Type B pancreatic cell (in vitro differentiated cells): ENCODE results near the gene RADIL. TPM values are rescaled to one million over a fixed set of nuclear protein-coding genes. Genes with fewer than 3 reads are reported as not detected.

Source experiments
- DNase-seq: peaks from one replicate; pipeline ENCODE4 v3.0.0; 2021; ENCODE audit warnings: mixed read lengths; ENCODE audit not compliant: unreplicated experiment; ENCODE audit errors: extremely low spot score
- H3K27ac Mint-ChIP-seq: 2 replicates; pipeline ENCODE4 v1.8.0; 2021; ENCODE audit warnings: mild to moderate bottlenecking, mixed read lengths
- H3K27me3 Mint-ChIP-seq: 2 replicates; pipeline ENCODE4 v1.8.0; 2021; ENCODE audit warnings: mixed read lengths
- H3K36me3 Mint-ChIP-seq: 2 replicates; pipeline ENCODE4 v1.8.0; 2021; ENCODE audit warnings: mixed read lengths
- H3K4me1 Mint-ChIP-seq: one replicate; pipeline ENCODE4 v1.8.0; 2021; ENCODE audit warnings: mixed read lengths; ENCODE audit not compliant: unreplicated experiment
- H3K4me3 Mint-ChIP-seq: 2 replicates; pipeline ENCODE4 v1.8.0; 2021; ENCODE audit warnings: mild to moderate bottlenecking, mixed read lengths
- H3K9me3 Mint-ChIP-seq: 2 replicates; pipeline ENCODE4 v1.8.0; 2021; ENCODE audit warnings: mixed read lengths
- total RNA-seq: library from RNA; stranded (reverse); gene quantifications from 2 replicates; pipeline ENCODE4 v1.2.1, GENCODE V29; 2021; ENCODE audit warnings: low replicate concordance
- TF ChIP-seq, protein P1 (sequence below): fragments of 200-600 bp; sonication (generic); conservative IDR thresholded peaks from 2 replicates; pipeline ENCODE4 v1.5.0; 2021; ENCODE audit warnings: antibody characterized with exemption, mild to moderate bottlenecking

RADIL gene
- total RNA-seq, 1 donor from 2014 or later: 11.8 TPM

DNA sequence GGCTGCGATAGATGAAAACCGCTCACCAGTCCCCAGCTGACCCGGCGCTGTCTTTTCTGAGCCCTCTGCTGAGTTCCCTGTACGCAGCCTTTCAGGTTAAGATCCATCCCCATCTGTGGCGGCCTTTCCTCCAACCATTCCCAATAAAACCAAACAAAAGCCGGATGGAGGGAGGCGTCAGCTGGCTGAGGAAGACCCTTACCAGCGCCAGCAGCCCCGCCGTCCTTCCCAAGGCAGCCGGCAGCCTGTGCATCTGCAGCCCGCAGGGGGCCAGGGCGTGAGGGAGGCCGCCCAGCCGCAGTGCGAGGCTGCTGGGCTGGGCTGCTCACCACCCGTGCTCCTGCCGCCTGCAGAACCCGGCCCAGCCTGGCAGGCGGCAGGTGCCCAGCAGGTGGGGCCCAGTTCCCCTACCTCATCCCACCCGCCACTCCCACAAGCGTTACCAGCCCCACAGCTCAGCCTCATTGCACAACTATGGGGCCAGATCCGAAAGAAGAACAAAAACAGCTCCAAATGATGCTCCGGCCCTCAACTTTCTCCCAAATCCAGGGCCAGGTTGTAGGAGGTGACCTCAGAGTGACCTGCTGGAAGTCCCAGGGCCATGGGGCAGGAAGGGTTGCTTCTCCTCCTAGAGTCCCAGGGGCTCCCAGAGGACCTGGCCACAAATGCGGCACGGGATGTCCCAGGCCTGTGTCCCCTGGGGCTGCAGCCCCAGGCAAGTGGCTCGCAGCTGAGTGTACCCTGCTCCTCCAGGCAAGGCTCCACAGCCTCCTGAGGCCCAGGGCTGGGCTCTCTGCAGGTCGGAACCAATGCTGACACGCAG lies 45.5 kb downstream of the RADIL start:
- TF ChIP-seq, protein P1, sequence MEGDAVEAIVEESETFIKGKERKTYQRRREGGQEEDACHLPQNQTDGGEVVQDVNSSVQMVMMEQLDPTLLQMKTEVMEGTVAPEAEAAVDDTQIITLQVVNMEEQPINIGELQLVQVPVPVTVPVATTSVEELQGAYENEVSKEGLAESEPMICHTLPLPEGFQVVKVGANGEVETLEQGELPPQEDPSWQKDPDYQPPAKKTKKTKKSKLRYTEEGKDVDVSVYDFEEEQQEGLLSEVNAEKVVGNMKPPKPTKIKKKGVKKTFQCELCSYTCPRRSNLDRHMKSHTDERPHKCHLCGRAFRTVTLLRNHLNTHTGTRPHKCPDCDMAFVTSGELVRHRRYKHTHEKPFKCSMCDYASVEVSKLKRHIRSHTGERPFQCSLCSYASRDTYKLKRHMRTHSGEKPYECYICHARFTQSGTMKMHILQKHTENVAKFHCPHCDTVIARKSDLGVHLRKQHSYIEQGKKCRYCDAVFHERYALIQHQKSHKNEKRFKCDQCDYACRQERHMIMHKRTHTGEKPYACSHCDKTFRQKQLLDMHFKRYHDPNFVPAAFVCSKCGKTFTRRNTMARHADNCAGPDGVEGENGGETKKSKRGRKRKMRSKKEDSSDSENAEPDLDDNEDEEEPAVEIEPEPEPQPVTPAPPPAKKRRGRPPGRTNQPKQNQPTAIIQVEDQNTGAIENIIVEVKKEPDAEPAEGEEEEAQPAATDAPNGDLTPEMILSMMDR: no peak
- peaks cover 7% of the 10 kb centered on the region for H3K4me1 Mint-ChIP-seq
- peak overlapping the region; percentile 70 for H3K27ac Mint-ChIP-seq
- no peak for DNase-seq
- H3K9me3 Mint-ChIP-seq: no peaks in the 10 kb centered on the region
- peaks cover 4% of the 10 kb centered on the region for H3K27me3 Mint-ChIP-seq
- H3K4me3 Mint-ChIP-seq: no peak overlapping the region
- H3K36me3 Mint-ChIP-seq: no peaks in the 10 kb centered on the region

DNA sequence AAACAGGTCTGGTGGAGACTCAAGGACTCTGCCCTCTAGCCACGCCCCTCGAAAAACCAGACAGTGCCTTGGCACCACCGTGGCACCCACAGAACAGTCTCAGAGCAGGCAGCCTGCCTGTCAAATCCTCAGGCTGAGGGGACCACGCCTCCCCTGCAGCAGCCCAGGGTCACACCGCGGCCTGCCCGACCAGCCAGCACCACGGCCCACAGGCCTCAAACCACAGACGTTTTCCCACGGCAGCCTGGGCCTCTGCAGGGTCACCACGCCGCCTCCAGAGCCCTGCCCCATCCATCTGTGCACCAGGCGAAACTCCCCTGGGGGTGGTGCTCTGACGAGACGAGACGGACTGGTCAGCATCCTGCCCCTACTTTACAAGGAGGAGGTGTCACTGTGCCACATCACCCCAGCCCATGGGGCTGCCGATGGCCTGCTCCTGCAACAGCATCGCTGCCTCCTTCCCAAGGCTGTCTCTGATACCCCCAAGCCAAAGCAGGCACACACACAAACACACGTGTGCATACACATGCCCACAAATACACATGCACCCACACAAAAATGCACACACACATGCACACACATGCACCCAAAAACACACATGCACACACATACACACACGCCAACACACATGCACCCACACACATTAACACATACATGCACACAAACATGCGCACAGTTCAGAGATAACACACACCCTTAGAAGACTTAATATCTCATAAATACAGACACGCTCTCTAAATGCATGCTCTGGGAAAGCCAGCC lies 46.3 kb downstream of the RADIL start:
- Mint-ChIP-seq H3K27ac (peak overlapping the region; percentile 70), H3K9me3 (no peaks in the 10 kb centered on the region), H3K4me1 (peaks cover 7% of the 10 kb centered on the region), H3K27me3 (peaks cover 4% of the 10 kb centered on the region), H3K36me3 (no peaks in the 10 kb centered on the region), H3K4me3 (no peak overlapping the region)
- no peak for DNase-seq
- TF ChIP-seq, protein P1: no peak

DNA sequence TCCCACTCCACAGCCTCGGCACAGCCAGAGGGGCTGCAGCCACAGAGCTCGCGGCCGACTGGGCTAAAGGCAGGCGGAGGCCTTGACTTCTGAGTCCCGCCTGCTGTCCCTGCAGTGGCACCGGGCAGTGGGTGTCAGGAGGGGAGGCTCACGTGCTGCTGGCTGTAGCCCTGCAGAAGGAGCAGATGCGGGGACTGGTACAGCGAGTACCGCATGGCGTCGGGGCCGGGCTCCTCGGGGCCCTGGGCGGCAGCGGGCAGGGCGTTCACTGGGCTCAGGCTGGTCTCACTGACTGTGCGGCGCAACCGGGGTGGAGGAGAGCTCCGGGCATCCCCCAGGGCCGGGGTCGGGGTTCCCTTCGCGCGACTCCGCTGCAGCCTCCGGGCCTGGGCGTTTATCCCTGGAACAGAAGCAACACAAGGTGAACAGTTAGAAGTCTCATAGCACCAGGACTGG lies 47.3 kb downstream of the RADIL start:
- Mint-ChIP-seq H3K9me3 (no peaks in the 10 kb centered on the region), H3K4me1 (peaks cover 7% of the 10 kb centered on the region), H3K27ac (no peak overlapping the region), H3K36me3 (no peaks in the 10 kb centered on the region), H3K27me3 (peaks cover 4% of the 10 kb centered on the region), H3K4me3 (no peak overlapping the region)
- DNase-seq: no peak
- TF ChIP-seq, protein P1: no peak

GRCh38 chr7:4835398-4836205 lies 47.9 kb downstream of the RADIL start:
- Mint-ChIP-seq H3K9me3 (no peaks in the 10 kb centered on the region), H3K27me3 (peaks cover 4% of the 10 kb centered on the region), H3K27ac (no peak overlapping the region), H3K36me3 (no peaks in the 10 kb centered on the region), H3K4me3 (no peak overlapping the region), H3K4me1 (peaks cover 7% of the 10 kb centered on the region)
- DNase-seq: no peak
- TF ChIP-seq, protein P1: no peak

DNA sequence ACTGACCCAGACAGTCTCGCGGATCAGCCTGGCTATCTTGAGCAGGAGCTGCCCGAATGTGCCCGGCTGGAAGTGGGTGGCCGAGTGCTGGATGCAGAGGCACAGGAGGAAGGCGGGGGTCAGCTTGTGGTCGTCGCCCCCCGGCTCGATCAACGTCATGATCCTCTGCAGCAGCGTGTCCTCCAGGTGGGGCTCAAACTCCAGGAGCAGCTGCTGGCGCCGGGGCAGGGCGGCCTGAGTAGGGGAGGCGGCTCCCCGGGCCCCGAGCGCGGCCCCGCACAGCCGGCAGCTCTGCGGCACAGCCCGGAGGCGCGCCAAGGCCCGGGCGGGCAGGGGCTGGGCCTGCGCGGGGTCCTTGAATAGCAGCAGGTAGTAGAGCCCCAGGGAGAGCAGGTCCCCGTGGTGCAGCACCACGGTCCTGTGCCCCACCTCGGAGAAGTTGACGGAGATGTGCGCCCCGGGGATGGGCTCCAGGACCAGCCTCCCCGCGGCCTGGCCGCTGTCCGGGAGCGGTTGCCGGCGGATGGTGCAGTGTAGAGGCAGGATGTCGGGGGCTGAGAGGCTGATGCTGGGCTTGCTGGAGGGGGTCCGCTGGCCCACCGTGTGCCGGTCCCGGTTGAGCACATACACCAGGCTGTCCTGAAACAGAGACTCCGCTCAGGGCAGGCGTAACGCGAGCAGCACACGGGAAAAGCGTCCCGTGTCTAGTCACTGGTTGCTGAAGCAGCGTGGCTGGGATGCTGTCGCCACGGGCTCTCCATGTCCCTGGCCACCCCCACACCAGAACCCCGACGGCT lies 48.7 kb downstream of the RADIL start:
- Mint-ChIP-seq H3K36me3 (peaks cover 4% of the 10 kb centered on the region), H3K27me3 (peaks cover 4% of the 10 kb centered on the region), H3K4me1 (peaks cover 13% of the 10 kb centered on the region), H3K4me3 (no peak overlapping the region), H3K9me3 (peaks cover 3% of the 10 kb centered on the region), H3K27ac (no peak overlapping the region)
- TF ChIP-seq, protein P1: no peak
- DNase-seq: no peak
